ENCODE results near the gene TERT. TPM values are rescaled to one million over a fixed set of nuclear protein-coding genes. Genes with fewer than 3 reads are reported as not detected.

TERT gene
- total RNA-seq, 1 experiment from 2014 or later: 0.80 TPM

DNA sequence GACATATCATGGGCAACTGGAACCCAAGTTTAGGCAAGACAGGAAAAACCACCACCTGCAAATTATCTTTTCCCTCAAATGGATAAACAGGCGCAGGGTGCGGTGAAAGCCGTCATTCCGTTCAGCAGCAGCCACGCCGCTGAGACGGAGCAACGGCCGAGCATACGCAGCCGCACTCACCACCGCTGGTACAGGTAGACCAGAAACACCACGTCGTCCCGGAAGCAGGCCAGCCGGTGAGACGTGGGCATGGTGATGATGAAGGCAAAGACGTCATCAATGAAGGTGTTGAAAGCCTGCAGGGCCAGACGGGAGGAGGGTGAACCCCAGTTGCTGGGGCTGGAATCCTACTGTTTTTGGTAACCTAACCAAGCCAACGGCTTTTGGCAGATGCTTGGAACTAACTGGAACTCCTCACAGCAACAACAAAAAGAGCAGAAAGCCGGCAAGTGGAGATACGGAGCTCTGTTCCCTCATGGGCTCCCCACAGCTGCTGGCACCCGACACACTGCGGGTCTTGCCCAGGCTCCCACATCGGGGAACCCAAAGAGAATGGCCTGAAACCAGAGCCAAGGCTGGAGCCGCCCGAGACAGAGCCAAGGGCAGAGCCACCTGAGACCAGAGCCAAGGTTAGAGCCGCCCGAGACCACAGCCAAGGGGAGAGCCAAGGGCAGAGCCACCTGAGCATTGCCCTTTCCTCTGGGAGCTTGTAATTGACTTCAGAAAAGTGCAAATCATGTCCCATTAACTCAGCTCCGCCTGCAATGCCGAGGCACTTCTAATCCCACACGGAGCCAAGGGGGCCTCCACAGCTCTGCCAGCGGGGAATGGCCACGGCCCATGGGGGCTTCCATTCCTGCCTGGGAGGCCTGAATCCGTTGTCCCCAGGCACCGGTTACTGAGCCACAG lies 25.8 kb upstream of the TERT start:
- CTCF ChIA-PET: no interaction called here
- POLR2A ChIA-PET (ENCODE audit: unreplicated experiment): no interaction called here
- no peak for ATAC-seq

DNA sequence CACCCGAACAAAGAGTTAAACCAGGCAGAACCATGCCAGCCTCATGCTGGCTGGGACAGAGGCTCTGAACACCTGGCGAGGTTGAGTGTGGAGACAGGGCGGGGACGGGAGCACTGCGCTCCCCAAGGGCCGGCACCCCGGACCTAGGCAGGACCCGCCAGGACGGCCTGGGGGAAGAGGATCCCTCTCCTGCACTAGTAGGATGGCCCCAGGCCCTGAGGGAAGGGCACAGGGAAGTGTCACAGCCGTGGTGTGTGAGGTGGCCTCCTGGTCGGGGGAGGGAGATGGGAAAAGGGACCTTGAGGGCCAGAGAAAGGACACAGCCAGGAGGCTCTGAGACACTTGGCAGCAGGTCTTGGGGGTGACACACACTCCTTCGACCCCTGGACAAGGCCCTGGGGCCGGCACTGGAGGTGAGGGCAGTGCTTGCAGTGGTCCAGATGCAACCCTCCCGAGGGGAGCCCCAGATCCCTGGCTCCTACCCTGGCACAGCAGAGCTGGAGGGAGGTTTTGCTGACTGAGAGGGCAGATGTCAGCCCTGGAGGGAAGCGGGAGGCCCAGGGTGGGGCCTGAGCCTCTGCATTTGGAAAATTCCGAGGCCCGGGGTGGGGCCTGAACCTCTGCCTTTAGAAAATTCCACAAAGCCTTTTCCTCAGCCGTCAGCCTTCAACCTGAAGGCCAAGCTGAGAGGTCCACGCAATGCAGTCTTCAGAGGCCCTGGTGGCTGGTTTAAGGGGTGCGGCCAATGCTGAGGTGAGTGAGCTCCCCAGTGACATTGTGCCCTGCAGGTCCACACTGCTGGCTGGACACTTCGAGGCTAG lies 24.8 kb upstream of the TERT start:
- POLR2A ChIA-PET (ENCODE audit: unreplicated experiment): no interaction called here
- peaks cover 25% of the 10 kb centered on the region for H3K4me1 ChIP-seq (ENCODE audit: insufficient read depth, low read length)
- BruUV-seq (replicated peaks): no TSS peak
- H3K27me3 ChIP-seq (ENCODE audit: low read length): no peaks in the 10 kb centered on the region
- CTCF ChIA-PET: no interaction called here
- H3K4me3 ChIP-seq (ENCODE audit: low read length): no peak overlapping the region
- H3K9me2 ChIP-seq (replicated peaks; ENCODE audit: low read length): no peaks in the 10 kb centered on the region
- peaks cover 5% of the 10 kb centered on the region for H3F3A ChIP-seq (ENCODE audit: low read length, unreplicated experiment)
- H3K79me2 ChIP-seq (ENCODE audit: low read length): no peaks in the 10 kb centered on the region
- no peaks in the 10 kb centered on the region for H3K9me3 ChIP-seq (ENCODE audit: low read length)
- no peaks in the 10 kb centered on the region for H4K20me1 ChIP-seq (ENCODE audit: low read length)
- no peak overlapping the region for H2AFZ ChIP-seq (ENCODE audit: low read length)
- TF ChIP-seq EZH2phosphoT487 (IDR thresholded peaks at IDR 0.05; ENCODE audit: borderline replicate concordance, low read length) (no peak), EZH2 (IDR thresholded peaks at IDR 0.05; ENCODE audit: low read length, unreplicated experiment) (no peak)
- TF ChIP-seq, protein P1, sequence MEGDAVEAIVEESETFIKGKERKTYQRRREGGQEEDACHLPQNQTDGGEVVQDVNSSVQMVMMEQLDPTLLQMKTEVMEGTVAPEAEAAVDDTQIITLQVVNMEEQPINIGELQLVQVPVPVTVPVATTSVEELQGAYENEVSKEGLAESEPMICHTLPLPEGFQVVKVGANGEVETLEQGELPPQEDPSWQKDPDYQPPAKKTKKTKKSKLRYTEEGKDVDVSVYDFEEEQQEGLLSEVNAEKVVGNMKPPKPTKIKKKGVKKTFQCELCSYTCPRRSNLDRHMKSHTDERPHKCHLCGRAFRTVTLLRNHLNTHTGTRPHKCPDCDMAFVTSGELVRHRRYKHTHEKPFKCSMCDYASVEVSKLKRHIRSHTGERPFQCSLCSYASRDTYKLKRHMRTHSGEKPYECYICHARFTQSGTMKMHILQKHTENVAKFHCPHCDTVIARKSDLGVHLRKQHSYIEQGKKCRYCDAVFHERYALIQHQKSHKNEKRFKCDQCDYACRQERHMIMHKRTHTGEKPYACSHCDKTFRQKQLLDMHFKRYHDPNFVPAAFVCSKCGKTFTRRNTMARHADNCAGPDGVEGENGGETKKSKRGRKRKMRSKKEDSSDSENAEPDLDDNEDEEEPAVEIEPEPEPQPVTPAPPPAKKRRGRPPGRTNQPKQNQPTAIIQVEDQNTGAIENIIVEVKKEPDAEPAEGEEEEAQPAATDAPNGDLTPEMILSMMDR (conservative IDR thresholded peaks at IDR 0.05; ENCODE audit: low read depth, low read length): no peak
- ATAC-seq (no peak), DNase-seq (no peak)
- intact Hi-C loops (cut with micrococcal nuclease): no loop called here
- peaks cover 41% of the 10 kb centered on the region for H3K36me3 ChIP-seq (ENCODE audit: low read depth, low read length)
- no peak overlapping the region for H3K9ac ChIP-seq (ENCODE audit: low read length)
- H3K27ac ChIP-seq (ENCODE audit: low read length): no peak overlapping the region
- no peak overlapping the region for H3K4me2 ChIP-seq (ENCODE audit: low read length)

More for the DNA sequence above, 25.8 kb upstream of the TERT start:
- Histone ChIP-seq H3K27me3 (ENCODE audit: low read length) (no peaks in the 10 kb centered on the region), H3K27ac (ENCODE audit: low read length) (no peak overlapping the region), H3F3A (ENCODE audit: low read length, unreplicated experiment) (peaks cover 5% of the 10 kb centered on the region), H3K4me2 (ENCODE audit: low read length) (no peak overlapping the region), H3K9ac (ENCODE audit: low read length) (no peak overlapping the region), H3K9me2 (replicated peaks; ENCODE audit: low read length) (no peaks in the 10 kb centered on the region), H3K4me3 (ENCODE audit: low read length) (no peak overlapping the region), H3K79me2 (ENCODE audit: low read length) (no peaks in the 10 kb centered on the region), H3K4me1 (ENCODE audit: insufficient read depth, low read length) (peaks cover 15% of the 10 kb centered on the region), H3K36me3 (ENCODE audit: low read depth, low read length) (peaks cover 50% of the 10 kb centered on the region), H2AFZ (ENCODE audit: low read length) (no peak overlapping the region), H3K9me3 (ENCODE audit: low read length) (no peaks in the 10 kb centered on the region), H4K20me1 (ENCODE audit: low read length) (no peaks in the 10 kb centered on the region)
- no peak for TF ChIP-seq EZH2 (IDR thresholded peaks at IDR 0.05; ENCODE audit: low read length, unreplicated experiment)
- no TSS peak for BruUV-seq (replicated peaks)
- intact Hi-C loops (cut with micrococcal nuclease): no loop called here
- DNase-seq: no peak

DNA sequence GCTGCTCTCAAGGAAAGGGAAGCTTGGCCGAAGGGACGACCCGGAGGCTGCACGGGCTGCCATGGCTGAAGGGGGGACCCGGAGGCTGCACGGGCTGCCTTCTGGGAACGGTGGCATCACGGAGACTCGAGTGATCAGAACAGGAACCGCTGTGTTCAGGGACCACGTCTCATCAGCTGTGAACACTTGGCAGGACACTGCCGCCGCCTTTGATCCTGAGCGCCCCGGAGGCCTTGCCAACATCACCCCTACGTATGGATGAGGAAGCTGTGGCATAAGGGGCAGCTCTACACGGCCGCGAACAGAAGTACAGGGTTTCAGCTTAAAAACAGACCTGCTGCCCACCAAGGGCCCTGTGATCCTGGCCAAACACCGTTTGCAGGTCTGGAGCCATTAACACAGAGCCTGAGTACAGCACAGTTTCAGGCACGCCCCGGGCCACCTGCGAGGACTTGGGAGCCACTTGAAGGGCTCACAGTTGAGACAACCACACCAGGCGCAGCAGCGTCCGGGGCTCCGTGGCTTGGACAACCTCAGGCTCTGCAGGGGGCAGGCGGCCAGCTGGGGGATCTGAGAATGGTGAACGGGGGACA lies 23.9 kb upstream of the TERT start:
- CTCF ChIA-PET: no interaction called here
- no peaks in the 10 kb centered on the region for H3K9me3 ChIP-seq (ENCODE audit: low read length)
- H3K79me2 ChIP-seq (ENCODE audit: low read length): no peaks in the 10 kb centered on the region
- H3K9ac ChIP-seq (ENCODE audit: low read length): no peak overlapping the region
- ATAC-seq (no peak), DNase-seq (no peak)
- no TSS peak for BruUV-seq (replicated peaks)
- peaks cover 28% of the 10 kb centered on the region for H3K4me1 ChIP-seq (ENCODE audit: insufficient read depth, low read length)
- POLR2A ChIA-PET (ENCODE audit: unreplicated experiment): no interaction called here
- no peak overlapping the region for H3K4me2 ChIP-seq (ENCODE audit: low read length)
- H3K9me2 ChIP-seq (replicated peaks; ENCODE audit: low read length): no peaks in the 10 kb centered on the region
- H2AFZ ChIP-seq (ENCODE audit: low read length): no peak overlapping the region
- intact Hi-C loops (cut with micrococcal nuclease): no loop called here
- H3K27ac ChIP-seq (ENCODE audit: low read length): no peak overlapping the region
- TF ChIP-seq EZH2phosphoT487 (IDR thresholded peaks at IDR 0.05; ENCODE audit: borderline replicate concordance, low read length) (no peak), EZH2 (IDR thresholded peaks at IDR 0.05; ENCODE audit: low read length, unreplicated experiment) (no peak)
- TF ChIP-seq, protein P1 (conservative IDR thresholded peaks at IDR 0.05; ENCODE audit: low read depth, low read length): no peak
- H3F3A ChIP-seq (ENCODE audit: low read length, unreplicated experiment): peaks cover 5% of the 10 kb centered on the region
- no peaks in the 10 kb centered on the region for H3K27me3 ChIP-seq (ENCODE audit: low read length)
- peaks cover 32% of the 10 kb centered on the region for H3K36me3 ChIP-seq (ENCODE audit: low read depth, low read length)
- no peak overlapping the region for H3K4me3 ChIP-seq (ENCODE audit: low read length)
- H4K20me1 ChIP-seq (ENCODE audit: low read length): no peaks in the 10 kb centered on the region

All from PC-3 (cell line).